ENCODE data around the gene DACT1.

The DACT1 gene

GRCh38 chr14:58605465-58605864 lies 32.3 kb upstream of the DACT1 start:
- no peak overlapping the region for H3K27ac ChIP-seq
- no peak for TF ChIP-seq CTCF (conservative IDR thresholded peaks at IDR 0.05)

- no peak for TF ChIP-seq CTCF (conservative IDR thresholded peaks at IDR 0.05)
- no peak overlapping the region for H3K27ac ChIP-seq
These were observed 30.4 kb upstream of the DACT1 start for GRCh38 chr14:58607131-58607951.

GRCh38 chr14:58607952-58608317 lies 29.8 kb upstream of the DACT1 start:
- TF ChIP-seq CTCF (conservative IDR thresholded peaks at IDR 0.05), result no peak
- H3K27ac ChIP-seq, result no peak overlapping the region

- TF ChIP-seq CTCF (conservative IDR thresholded peaks at IDR 0.05), result no peak
- H3K27ac ChIP-seq, result no peak overlapping the region
These were observed 20.1 kb upstream of the DACT1 start for GRCh38 chr14:58617619-58618018.

GRCh38 chr14:58620011-58620410 lies 17.8 kb upstream of the DACT1 start:
- TF ChIP-seq CTCF (conservative IDR thresholded peaks at IDR 0.05), result no peak
- H3K27ac ChIP-seq, result no peak overlapping the region

GRCh38 chr14:58625438-58625837 lies 12.3 kb upstream of the DACT1 start:
- TF ChIP-seq CTCF (conservative IDR thresholded peaks at IDR 0.05), result no peak

GRCh38 chr14:58626431-58626831 lies 11.3 kb upstream of the DACT1 start:
- no peak overlapping the region for H3K27ac ChIP-seq
- TF ChIP-seq CTCF (conservative IDR thresholded peaks at IDR 0.05), result no peak

More at GRCh38 chr14:58625438-58625837, 12.3 kb upstream of the DACT1 start:
- no peak overlapping the region for H3K27ac ChIP-seq
